IMR-90 (cell line): Measurements from ENCODE around the gene KDM2A. TPM values are rescaled to one million over a fixed set of nuclear protein-coding genes. Genes with fewer than 3 reads are reported as not detected.

ENCODE experiments used
- ATAC-seq: fragments of 200-7000 bp; cut with Tn5 transposase; 2 replicates; pipeline ENCODE4 v1.9.1; 2020; ENCODE audit warnings: low read depth, mild to moderate bottlenecking, moderate library complexity
- BruUV-seq: library from RNA; stranded (reverse); fragments of 400-500 nt; replicated peaks from 2 replicates; lab custom pipeline; 2021; lab: Mats Ljungman, UMichigan
- CTCF ChIA-PET: fragments of 300-600 bp; formaldehyde crosslinking; extraction: SDS; loops from one replicate; lab custom pipeline; 2021; ENCODE audit warnings: antibody characterized with exemption; lab: Yijun Ruan, JAX
- POLR2A ChIA-PET: fragments of 300-600 bp; sonication (Branson Sonifier 250); formaldehyde crosslinking; loops from one replicate; lab custom pipeline; 2022; ENCODE audit warnings: antibody characterized with exemption; ENCODE audit not compliant: unreplicated experiment; lab: Charles Lee
- DNase-seq: peaks from one replicate; pipeline ENCODE4 v3.0.0; 2013
- H2AFZ ChIP-seq: replicated peaks from 2 replicates; pipeline ENCODE3; 2013; ENCODE audit warnings: low read length, mild to moderate bottlenecking; ENCODE audit not compliant: poor library complexity
- H2AK5ac ChIP-seq: 2 replicates; pipeline ENCODE4 v1.6.1; 2013; ENCODE audit warnings: low read depth, low read length, inconsistent platforms
- H2AK9ac ChIP-seq: replicated peaks from 2 replicates; pipeline ENCODE3; 2013; ENCODE audit warnings: mild to moderate bottlenecking, low read depth, low read length, moderate library complexity; ENCODE audit not compliant: poor library complexity
- H2BK120ac ChIP-seq: 2 replicates; pipeline ENCODE4 v1.6.1; 2013; ENCODE audit warnings: low read depth, low read length, inconsistent platforms
- H2BK15ac ChIP-seq: 3 replicates; pipeline ENCODE4 v1.6.1; 2013; ENCODE audit warnings: low read depth, low read length, inconsistent platforms
- H2BK20ac ChIP-seq: 2 replicates; pipeline ENCODE4 v1.6.1; 2013; ENCODE audit warnings: low read depth, mild to moderate bottlenecking, inconsistent platforms, low read length, moderate library complexity
- H2BK5ac ChIP-seq: 2 replicates; pipeline ENCODE4 v1.6.1; 2013; ENCODE audit warnings: mild to moderate bottlenecking, low read depth, low read length, inconsistent platforms; ENCODE audit not compliant: poor library complexity, severe bottlenecking
- H3K14ac ChIP-seq: replicated peaks from 2 replicates; pipeline ENCODE4 v1.6.1; 2013; ENCODE audit warnings: low read depth, low read length, inconsistent platforms
- H3K18ac ChIP-seq: 2 replicates; pipeline ENCODE4 v1.6.1; 2013; ENCODE audit warnings: low read depth, low read length, control low read depth
- H3K23ac ChIP-seq: 2 replicates; pipeline ENCODE4 v1.6.1; 2013; ENCODE audit warnings: low read depth, low read length, inconsistent platforms
- H3K27ac ChIP-seq: 2 replicates; pipeline ENCODE4 v1.5.1; 2013; ENCODE audit warnings: mild to moderate bottlenecking, control low read depth, low read length; ENCODE audit not compliant: insufficient read depth
- H3K27me3 ChIP-seq: 2 replicates; pipeline ENCODE4 v1.6.1; 2013; ENCODE audit warnings: low read length; ENCODE audit not compliant: control insufficient read depth, insufficient read depth
- H3K36me3 ChIP-seq: 2 replicates; pipeline ENCODE4 v1.6.1; 2013; ENCODE audit warnings: low read length, mixed read lengths; ENCODE audit not compliant: control insufficient read depth, insufficient read depth
- H3K4ac ChIP-seq: 2 replicates; pipeline ENCODE4 v1.6.1; 2013; ENCODE audit warnings: low read depth, low read length, inconsistent platforms
- H3K4me1 ChIP-seq: 2 replicates; pipeline ENCODE4 v1.6.1; 2013; ENCODE audit warnings: low read length, mixed read lengths; ENCODE audit not compliant: control insufficient read depth, insufficient read depth
- H3K4me2 ChIP-seq: 2 replicates; pipeline ENCODE4 v1.6.1; 2013; ENCODE audit warnings: low read depth, mild to moderate bottlenecking, control low read depth, low read length, moderate library complexity
- H3K4me3 ChIP-seq: 2 replicates; pipeline ENCODE4 v1.5.1; 2013; ENCODE audit warnings: low read depth, mild to moderate bottlenecking, control low read depth, low read length, moderate library complexity; ENCODE audit not compliant: insufficient read depth
- H3K56ac ChIP-seq: 2 replicates; pipeline ENCODE4 v1.6.1; 2013; ENCODE audit warnings: low read length, inconsistent platforms; ENCODE audit not compliant: insufficient read depth; ENCODE audit errors: extremely low read depth
- H3K79me1 ChIP-seq, 2 experiments: 2 replicates each; pipeline ENCODE4 v1.6.1; 2013; ENCODE audit warnings: low read length in 2 of 2, inconsistent platforms in 1 of 2, low read depth in 1 of 2
- H3K9ac ChIP-seq: 2 replicates; pipeline ENCODE4 v1.6.1; 2013; ENCODE audit warnings: low read depth, low read length, control low read depth
- H3K9me1 ChIP-seq: 2 replicates; pipeline ENCODE4 v1.6.1; 2013; ENCODE audit warnings: low read length, inconsistent platforms; ENCODE audit not compliant: insufficient read depth
- H3K9me3 ChIP-seq: 2 replicates; pipeline ENCODE4 v1.6.1; 2013; ENCODE audit warnings: low read length; ENCODE audit not compliant: control insufficient read depth, insufficient read depth
- H4K20me1 ChIP-seq: 2 replicates; pipeline ENCODE4 v1.6.1; 2013; ENCODE audit warnings: low read length, inconsistent platforms; ENCODE audit not compliant: insufficient read depth
- H4K5ac ChIP-seq: 2 replicates; pipeline ENCODE4 v1.6.1; 2013; ENCODE audit warnings: mild to moderate bottlenecking, low read depth, low read length, control low read depth
- H4K8ac ChIP-seq, 2 experiments: 2 replicates each; pipeline ENCODE4 v1.6.1; 2013; ENCODE audit warnings: low read depth in 2 of 2, low read length in 2 of 2, control low read depth in 1 of 2, inconsistent platforms in 1 of 2
- H4K91ac ChIP-seq: 2 replicates; pipeline ENCODE4 v1.6.1; 2013; ENCODE audit warnings: low read depth, low read length, inconsistent platforms; ENCODE audit not compliant: insufficient read depth
- BHLHE40 ChIP-seq: fragments of 150-350 bp; IDR thresholded peaks from 2 replicates; pipeline ENCODE4 v1.6.1; 2016; ENCODE audit warnings: mild to moderate bottlenecking, low read depth, low read length
- CEBPB ChIP-seq: IDR thresholded peaks from 2 replicates; pipeline ENCODE4 v1.6.1; 2012; ENCODE audit warnings: low read depth, low read length, improper control_type of control experiment
- CHD1 ChIP-seq: IDR thresholded peaks from 2 replicates; pipeline ENCODE4 v1.6.1; 2012; ENCODE audit warnings: low read depth, low read length, improper control_type of control experiment
- CTCF ChIP-seq: conservative IDR thresholded peaks from 2 replicates; pipeline ENCODE4 v1.5.1; 2012; ENCODE audit warnings: mild to moderate bottlenecking, low read depth, low read length, improper control_type of control experiment
- ELK1 ChIP-seq: fragments of 150-350 bp; IDR thresholded peaks from 2 replicates; pipeline ENCODE4 v1.6.1; 2016; ENCODE audit warnings: low read depth, mild to moderate bottlenecking, low read length, moderate library complexity, borderline replicate concordance
- FOS ChIP-seq: fragments of 150-350 bp; IDR thresholded peaks from 2 replicates; pipeline ENCODE4 v1.6.1; 2016; ENCODE audit warnings: low read depth, low read length
- MAFK ChIP-seq: IDR thresholded peaks from 2 replicates; pipeline ENCODE4 v1.6.1; 2012; ENCODE audit warnings: low read depth, low read length, improper control_type of control experiment
- MAZ ChIP-seq: IDR thresholded peaks from 2 replicates; pipeline ENCODE4 v1.6.1; 2012; ENCODE audit warnings: low read depth, mild to moderate bottlenecking, low read length, improper control_type of control experiment, moderate library complexity, borderline replicate concordance
- MXI1 ChIP-seq: IDR thresholded peaks from 2 replicates; pipeline ENCODE4 v1.6.1; 2012; ENCODE audit warnings: low read depth, mild to moderate bottlenecking, low read length, moderate library complexity, borderline replicate concordance
- NFE2L2 ChIP-seq: fragments of 150-350 bp; IDR thresholded peaks from 2 replicates; pipeline ENCODE4 v1.6.1; 2016; ENCODE audit warnings: low read depth, mild to moderate bottlenecking, low read length
- POLR2A ChIP-seq: IDR thresholded peaks from 2 replicates; pipeline ENCODE4 v1.6.1; 2012; ENCODE audit warnings: mild to moderate bottlenecking, low read depth, low read length
- RAD21 ChIP-seq: IDR thresholded peaks from 2 replicates; pipeline ENCODE4 v1.6.1; 2012; ENCODE audit warnings: low read length, improper control_type of control experiment
- RCOR1 ChIP-seq: IDR thresholded peaks from 2 replicates; pipeline ENCODE4 v1.6.1; 2012; ENCODE audit warnings: mild to moderate bottlenecking, low read length, improper control_type of control experiment; ENCODE audit not compliant: insufficient replicate concordance
- RFX5 ChIP-seq: IDR thresholded peaks from 2 replicates; pipeline ENCODE4 v1.8.0; 2012; ENCODE audit warnings: low read depth, mild to moderate bottlenecking, low read length, moderate library complexity
- SMC3 ChIP-seq: fragments of 150-350 bp; IDR thresholded peaks from 2 replicates; pipeline ENCODE4 v1.6.1; 2016; ENCODE audit warnings: low read depth, mild to moderate bottlenecking, antibody characterized with exemption, low read length, moderate library complexity
- USF2 ChIP-seq: fragments of 150-350 bp; IDR thresholded peaks from 2 replicates; pipeline ENCODE4 v1.6.1; 2017; ENCODE audit warnings: mild to moderate bottlenecking, antibody characterized with exemption, low read length, low read depth
- WGBS, 2 experiments: methylation state at CpG; one replicate each; pipeline versions ENCODE4 v1.1.5 to v1.1.7; 2013; ENCODE audit warnings: missing lambda C conversion rate in 2 of 2; ENCODE audit not compliant: insufficient read length in 1 of 2; ENCODE audit errors: extremely low coverage in 2 of 2; 5-methylcytosine and 5-hydroxymethylcytosine counted together
- dilution Hi-C: fragments of 300-500 bp; cut with HindIII; formaldehyde crosslinking; loops from one replicate; pipeline ENCODE4 v1.14.3; 2018; ENCODE audit warnings: low sequenced_read_pairs; ENCODE audit not compliant: unreplicated experiment
- in situ Hi-C: fragments of 300-500 bp; cut with MboI; formaldehyde crosslinking; loops from 3 replicates; pipeline ENCODE4 v1.14.3; 2019; ENCODE audit warnings: low sequenced_read_pairs, inconsistent platforms, mixed read lengths
- intact Hi-C: fragments of 100-400 bp; cut with micrococcal nuclease; formaldehyde crosslinking; loops from 2 replicates; pipeline ENCODE4 v1.10.0; 2022
- polyA plus RNA-seq, 3 experiments: library from polyadenylated mRNA; depleted of rRNA; stranded (reverse); fragments of >200 nt; gene quantifications; 2 replicates each; pipeline ENCODE4 v1.2.3, GENCODE V29; 2012; ENCODE audit warnings: low replicate concordance in 1 of 3
- total RNA-seq: library from RNA; depleted of rRNA; stranded (reverse); fragments of >200 nt; gene quantifications from 2 replicates; pipeline ENCODE4 v1.2.3, GENCODE V29; 2012

The KDM2A gene
- total and polyA plus RNA-seq, 2 of the 4 experiments (the other 2 are of a cell fraction), result 26.7 to 42.6 TPM

GRCh38 chr11:67085617-67086016 lies 33.4 kb upstream of the KDM2A start:
- H3K4me2 ChIP-seq, result no peak overlapping the region
- no peak for TF ChIP-seq POLR2A
- no peak for TF ChIP-seq FOS
- no peak for TF ChIP-seq MAZ
- no peak for TF ChIP-seq BHLHE40
- no peak for TF ChIP-seq MXI1
- TF ChIP-seq ELK1, result no peak
- TF ChIP-seq CEBPB, result no peak
- TF ChIP-seq CTCF, result no peak
- TF ChIP-seq RFX5, result no peak
- TF ChIP-seq NFE2L2, result no peak
- TF ChIP-seq CHD1, result no peak
- no peak for TF ChIP-seq SMC3
- TF ChIP-seq MAFK, result no peak
- TF ChIP-seq USF2, result no peak
- TF ChIP-seq RAD21, result no peak
- TF ChIP-seq RCOR1, result no peak
- H4K20me1 ChIP-seq, result no peaks in the 10 kb centered on the region
- no peak overlapping the region for H3K18ac ChIP-seq
- H2AFZ ChIP-seq, result no peak overlapping the region
- H3K9ac ChIP-seq, result no peak overlapping the region
- H2BK120ac ChIP-seq, result no peak overlapping the region
- BruUV-seq, result no TSS peak
- ChIA-PET POLR2A (no interaction called here), CTCF (no interaction called here)
- H3K27me3 ChIP-seq, result no peaks in the 10 kb centered on the region
- no peak overlapping the region for H3K4me3 ChIP-seq
- no peak overlapping the region for H2BK15ac ChIP-seq
- no peaks in the 10 kb centered on the region for H3K79me1 ChIP-seq
- no peak overlapping the region for H3K23ac ChIP-seq
- no peaks in the 10 kb centered on the region for H3K36me3 ChIP-seq
- no peaks in the 10 kb centered on the region for H3K9me3 ChIP-seq
- no peaks in the 10 kb centered on the region for H3K9me1 ChIP-seq
- H2BK20ac ChIP-seq, result no peak overlapping the region
- WGBS, 2 experiments, result 85 to 100% methylated on average over 1 to 2 of the region's 5 CpGs
- intact Hi-C loops (no loop called here), in situ Hi-C loops (loop anchor here (10.0 kb wide), 1 partner anchor 229 kb away; no protein-coding TSS in a partner anchor), dilution Hi-C loops (no loop called here)
- no peak for DNase-seq
- H2AK9ac ChIP-seq, result no peak overlapping the region
- no peak overlapping the region for H3K56ac ChIP-seq
- H3K14ac ChIP-seq, result no peak overlapping the region
- no peaks in the 10 kb centered on the region; the same call in 1 of the 2 replicates for H3K4me1 ChIP-seq
- H3K27ac ChIP-seq, result no peak overlapping the region
- no peak for ATAC-seq
- H2AK5ac ChIP-seq, result no peak overlapping the region
- H3K4ac ChIP-seq, result no peak overlapping the region
- H2BK5ac ChIP-seq, result no peak overlapping the region
- no peak overlapping the region for H4K8ac ChIP-seq
- H4K5ac ChIP-seq, result no peak overlapping the region
- H4K91ac ChIP-seq, result no peak overlapping the region
